NCI-H748 treated with DMSO at 0.1 percent for 48 hours (cell line): ENCODE results near the gene PLPPR5.

ENCODE experiments used
- DNase-seq: peaks from one replicate; lab custom pipeline; 2025; lab: John Stamatoyannopoulos, UW

The PLPPR5 gene

DNA sequence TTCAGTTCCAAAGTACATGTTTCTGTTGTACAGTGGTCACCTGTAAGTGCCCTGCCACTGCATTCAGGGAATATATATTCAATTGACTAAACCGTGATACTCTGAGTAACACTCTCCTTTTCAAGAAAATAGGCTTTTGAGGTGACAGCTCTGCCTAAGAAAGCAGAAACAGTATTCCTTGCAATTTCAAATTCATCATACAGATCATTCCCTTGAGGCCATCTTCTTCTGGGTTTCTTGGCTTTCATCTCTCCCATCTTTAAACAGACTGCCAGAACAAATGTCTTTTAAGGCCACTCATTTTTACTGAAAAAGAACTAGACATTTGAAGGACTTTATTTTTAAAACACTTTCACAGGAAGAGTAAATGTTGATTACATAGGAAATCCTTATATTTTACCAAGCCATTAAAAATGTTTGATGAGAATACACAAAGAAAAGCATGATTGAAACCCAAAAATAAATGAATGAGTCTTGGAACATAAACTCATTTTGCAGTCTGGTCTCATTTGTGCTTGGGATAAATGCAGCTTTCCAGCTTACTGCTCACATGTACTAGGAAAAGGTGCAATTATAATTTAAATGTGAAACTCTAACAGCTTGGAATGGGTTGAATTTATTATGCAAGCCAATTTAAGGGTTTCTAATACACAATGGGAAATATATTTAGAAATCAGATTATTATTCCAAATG, 34.7 kb downstream of the PLPPR5 start:
- DNase-seq = no peak

DNA sequence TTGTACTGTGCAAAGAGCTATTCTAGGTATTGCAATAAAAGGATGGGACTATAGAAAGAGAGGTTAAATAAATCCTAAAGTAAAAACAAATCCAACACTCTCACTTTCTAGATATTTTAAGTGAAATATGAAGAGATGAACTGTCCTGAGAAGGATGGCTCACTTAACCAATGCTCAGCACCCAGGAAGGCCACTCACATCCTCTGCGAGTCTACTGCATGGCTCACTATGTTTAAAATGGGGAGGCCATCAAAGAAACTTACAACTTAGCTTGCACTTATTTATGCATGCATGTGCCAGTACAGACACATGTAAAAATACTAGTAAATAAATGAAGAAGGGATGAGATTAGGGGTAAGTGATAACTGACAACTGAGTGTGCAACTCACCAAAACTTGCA, 37.5 kb downstream of the PLPPR5 start:
- DNase-seq = no peak

DNA sequence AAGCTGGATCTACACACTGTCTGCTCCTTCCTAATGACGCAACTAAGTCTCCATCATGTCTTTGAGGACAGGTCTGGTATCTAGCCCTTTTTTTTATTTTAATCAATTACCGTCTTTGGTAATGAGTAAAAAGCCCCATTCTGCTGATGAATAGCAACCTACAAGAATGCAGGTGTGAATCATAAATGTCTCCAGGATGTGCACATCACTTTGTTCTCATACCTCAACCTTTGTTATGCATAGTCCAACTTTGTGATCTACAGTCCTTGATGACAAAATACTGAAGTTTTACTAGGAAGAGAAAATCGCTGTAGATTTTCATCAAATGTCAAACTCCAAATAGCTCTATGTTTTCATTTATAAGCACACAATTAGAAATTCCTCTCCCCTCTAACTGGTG, 39.3 kb downstream of the PLPPR5 start:
- DNase-seq = no peak

DNA sequence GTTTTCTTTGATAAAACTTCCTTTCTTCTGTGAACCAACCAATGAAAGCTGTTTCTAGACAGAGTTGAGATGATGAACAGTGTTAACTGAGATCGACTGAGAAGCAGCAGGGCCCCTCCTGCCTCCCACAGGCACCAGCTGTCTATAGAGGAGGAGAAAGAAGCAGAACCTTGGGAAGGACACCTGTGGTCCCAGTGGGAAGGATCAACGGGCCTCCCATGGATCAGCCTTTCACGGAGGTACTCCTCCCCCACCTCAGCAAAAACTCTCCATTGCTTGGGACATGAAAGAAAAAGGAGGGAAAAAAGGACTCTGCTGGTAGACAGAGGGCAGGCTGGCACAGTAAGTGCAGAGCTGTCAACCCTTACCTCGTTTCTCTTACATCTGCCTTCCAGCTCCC, 40.5 kb downstream of the PLPPR5 start:
- no peak for DNase-seq

DNA sequence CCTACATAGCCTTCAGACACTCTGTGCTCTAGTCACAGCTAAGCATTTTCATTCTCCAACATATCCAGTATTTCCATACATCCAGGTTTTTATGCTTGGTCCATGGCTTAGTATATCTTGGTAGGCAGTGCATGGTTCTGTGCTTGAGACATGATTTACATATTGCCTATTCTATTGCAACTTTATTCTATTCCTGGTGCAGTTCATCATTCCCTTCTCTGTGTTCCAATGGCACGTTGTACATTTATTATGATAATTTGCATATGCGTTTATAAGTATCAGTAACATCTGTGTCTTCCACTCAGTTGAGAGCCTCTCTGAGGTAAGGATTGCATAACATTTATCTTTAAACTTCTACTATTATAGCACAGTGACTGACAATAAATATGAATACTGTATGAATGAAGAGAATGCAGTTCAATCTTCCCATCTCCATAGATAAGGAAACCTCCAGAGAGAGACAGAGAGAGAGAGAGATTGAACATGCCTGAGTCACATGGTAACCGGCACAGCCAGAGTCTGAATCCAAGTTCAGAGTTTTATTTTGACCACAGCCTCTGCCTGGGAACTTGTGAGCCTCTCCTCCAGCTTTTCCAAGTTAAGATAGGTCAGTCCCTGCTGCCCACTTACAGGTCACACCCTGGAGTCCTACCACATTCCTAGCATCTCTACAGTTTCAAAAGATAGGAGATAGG, 41.5 kb downstream of the PLPPR5 start:
- DNase-seq = no peak

DNA sequence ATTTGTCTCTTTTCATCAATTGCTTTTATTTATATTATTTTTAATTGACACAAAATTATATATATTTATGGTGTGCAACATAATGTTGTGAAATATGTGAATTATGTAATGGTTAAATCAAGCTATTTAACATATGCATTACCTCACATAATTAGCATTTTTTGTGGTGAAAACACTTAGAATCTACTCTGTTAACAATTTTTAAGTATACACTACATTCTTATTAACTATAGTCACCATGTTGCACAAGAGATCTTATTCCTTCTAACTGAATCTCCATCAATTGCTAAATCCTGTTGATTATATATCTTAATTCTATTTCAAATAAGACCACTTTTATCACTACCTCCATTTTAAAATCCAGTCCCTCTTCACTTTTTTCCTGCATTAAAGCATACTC, 42.5 kb downstream of the PLPPR5 start:
- no peak for DNase-seq

DNA sequence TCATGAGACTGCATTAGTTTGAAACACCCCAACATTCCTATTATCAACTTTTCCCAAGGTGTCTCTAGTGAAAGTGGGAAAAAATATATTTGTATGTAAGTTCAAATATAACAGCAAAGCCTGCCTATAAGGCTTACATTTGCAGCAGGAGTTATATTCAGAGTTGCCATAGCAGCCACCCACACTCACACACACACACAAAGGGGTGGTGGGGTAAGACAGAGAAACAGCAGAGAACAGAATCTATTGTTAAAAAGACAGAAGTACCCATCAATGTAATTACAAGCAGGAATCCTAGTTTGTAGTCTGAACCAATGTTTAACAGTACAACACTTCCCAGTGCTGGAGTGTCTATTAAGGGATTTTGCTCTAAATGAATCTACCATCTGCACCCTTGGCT, 55.0 kb downstream of the PLPPR5 start:
- DNase-seq = no peak

DNA sequence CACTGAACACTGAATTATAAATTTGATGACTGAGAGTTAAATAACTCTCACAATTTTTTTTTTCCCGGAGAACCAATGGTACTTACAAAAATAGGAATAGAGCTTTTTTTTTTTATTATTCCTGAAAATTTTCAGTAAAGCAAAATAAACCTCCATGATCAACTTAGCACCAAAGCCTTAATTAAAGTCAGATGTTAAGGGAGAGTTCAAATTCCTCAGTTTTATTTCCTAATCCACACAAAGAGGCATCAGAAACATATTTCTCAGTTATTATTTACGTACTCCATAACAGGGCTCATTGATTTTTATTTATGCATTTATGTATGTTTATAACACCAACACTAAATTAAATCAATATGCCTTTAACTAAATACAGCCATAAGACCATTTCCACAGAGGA, 55.5 kb downstream of the PLPPR5 start:
- no peak for DNase-seq

DNA sequence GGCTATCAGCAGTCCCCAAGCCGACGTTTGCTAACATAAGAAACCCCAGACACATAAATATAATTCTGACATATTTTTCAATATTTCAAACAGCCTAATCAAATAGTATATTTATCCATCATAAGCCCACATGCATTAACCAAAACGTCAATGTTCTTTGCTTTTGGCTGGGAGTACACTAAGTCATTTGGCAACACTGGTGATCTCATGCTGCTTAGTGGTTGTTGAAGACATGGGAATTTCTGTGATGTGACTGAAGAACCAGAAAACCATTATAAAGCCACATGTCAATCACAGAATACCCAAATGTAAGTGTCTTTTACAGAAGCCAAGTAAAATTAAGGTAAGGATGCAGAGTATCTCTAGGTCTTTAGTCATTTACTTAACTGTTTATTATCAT, 57.6 kb downstream of the PLPPR5 start:
- DNase-seq = no peak

DNA sequence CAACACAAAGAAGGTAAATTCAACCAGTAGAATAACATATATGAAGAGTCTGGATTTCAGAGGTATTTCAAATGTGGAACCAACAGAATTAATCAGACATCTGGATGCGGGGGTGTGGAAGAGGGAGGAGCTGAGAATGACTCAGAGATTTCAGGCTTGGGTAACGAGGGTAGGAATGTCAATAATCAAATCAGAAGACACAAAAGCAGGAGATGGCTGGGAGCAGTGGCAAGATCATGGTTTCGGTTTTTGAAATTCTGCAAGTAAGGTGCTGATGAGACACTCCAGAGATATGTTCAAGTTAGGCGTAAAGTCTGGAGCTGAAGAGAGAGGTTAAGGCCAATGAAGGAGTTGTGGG, 64.0 kb downstream of the PLPPR5 start:
- no peak for DNase-seq

DNA sequence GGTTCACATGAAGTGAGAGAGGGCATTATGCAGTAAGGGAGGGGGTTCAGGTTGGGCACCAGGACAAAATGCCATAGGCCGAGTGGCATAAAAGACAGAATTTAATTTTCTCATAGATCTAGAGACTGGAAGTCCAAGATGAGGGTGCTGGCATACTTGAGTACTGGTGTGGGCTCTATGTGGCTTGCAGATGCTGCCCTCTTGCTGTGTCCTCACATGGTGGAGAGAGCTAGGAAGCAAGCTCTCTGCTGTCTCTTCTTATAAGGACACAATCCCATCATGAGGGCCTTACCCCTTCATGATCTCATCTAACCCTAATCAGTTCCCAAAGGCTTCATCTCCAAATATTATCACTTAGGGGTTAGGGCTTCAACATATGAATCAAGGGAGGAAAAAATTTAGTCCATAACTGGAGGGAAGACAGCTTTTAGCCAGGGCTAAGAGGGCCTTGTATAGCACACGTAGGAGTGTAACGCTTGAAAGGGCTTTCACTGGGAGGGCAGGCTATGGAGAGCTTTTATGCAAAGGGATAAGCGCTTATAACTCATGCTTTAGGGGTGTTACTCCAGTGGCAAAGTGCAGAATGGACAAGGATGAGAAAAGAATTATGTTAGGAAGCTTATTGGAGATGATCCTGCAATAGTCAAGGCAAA, 64.5 kb downstream of the PLPPR5 start:
- DNase-seq = no peak

DNA sequence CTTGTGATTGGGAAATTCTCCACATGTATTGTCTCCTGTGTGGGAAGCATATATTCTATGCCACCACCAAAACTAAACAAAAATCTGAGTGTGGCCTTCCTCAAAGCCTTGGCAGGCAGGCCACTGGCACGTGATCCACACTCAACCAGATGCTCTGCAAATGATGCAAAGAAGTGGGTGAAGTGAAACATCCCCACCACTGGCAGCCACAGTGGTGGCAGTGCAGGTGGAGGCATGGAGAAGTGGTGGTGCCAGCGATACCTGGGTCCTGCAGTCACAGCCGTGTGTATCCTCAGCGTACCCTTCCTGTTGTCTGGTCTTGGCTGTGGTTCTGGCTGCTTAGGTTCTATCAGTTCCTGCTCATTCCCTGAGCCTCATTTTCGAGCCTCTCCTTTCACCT, 65.2 kb downstream of the PLPPR5 start:
- DNase-seq = no peak

DNA sequence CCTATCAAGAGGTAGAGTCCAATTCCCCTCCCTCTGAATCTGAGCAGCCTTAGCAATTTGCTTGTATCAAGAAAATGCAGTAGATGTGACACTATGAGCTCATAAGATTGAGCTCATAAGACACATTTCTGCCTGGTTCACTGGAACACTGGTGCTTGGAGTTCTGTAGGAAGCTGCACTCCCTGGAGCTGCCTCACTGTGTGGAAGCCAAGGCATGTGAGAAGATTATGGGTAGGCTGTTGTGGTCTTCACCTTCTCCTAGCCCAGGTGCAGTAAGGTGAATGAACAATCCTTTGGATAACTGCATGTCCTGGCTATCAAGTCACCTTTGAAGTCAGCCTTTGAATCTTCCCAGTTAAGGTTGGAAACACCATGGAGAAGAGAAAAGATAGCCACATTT, 67.3 kb downstream of the PLPPR5 start:
- no peak for DNase-seq

DNA sequence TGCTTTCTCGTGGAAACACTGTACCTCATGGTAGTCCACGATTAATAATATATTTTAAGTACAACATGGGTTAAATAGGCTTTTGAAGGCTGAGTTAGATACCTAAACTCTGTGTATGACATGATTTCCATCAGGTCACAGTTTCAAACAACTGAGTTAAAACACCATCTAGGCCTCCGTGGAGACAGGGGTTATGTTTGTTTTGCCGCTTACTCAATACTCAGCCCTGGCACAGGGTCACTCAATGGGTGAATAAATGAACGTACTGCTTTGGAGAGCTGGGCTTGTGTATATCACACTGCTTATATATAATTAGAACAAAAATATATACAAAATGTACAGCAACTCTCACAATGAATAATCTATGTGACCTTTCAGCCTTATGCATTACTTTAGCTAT, 72.5 kb downstream of the PLPPR5 start:
- DNase-seq = no peak

DNA sequence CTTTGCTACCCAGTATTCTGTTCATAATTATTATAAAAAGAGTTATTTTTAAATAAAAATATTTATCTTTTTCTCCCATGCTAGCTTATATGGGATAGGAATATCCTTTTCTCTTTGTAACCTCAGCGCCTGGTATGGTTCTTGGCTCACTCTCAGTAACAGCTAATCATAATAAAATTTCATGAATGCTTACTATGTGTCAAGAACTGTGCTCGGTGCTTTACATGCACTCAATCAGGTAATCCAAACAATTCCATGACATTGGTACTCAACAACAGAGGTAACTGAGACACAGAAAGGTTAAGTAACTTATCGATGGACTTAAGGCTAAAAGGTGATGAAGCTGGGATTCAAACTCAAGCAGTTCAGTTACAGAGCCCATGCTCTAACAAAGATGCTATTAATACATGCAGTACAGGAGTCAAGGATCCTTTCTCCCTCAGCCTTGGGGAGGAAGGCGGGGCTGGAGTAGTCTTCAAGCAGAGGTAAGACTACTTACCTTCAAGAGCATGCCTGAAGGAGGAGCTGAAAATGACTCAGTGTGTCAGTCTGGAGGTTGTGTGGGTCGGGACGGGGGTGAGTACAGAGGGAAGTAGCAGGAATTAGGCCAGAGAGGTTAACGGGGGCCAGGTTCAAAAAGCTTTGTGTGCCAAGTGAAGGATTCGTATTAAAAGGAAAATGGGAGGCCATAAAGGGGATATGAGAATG, 73.4 kb downstream of the PLPPR5 start:
- DNase-seq = no peak

DNA sequence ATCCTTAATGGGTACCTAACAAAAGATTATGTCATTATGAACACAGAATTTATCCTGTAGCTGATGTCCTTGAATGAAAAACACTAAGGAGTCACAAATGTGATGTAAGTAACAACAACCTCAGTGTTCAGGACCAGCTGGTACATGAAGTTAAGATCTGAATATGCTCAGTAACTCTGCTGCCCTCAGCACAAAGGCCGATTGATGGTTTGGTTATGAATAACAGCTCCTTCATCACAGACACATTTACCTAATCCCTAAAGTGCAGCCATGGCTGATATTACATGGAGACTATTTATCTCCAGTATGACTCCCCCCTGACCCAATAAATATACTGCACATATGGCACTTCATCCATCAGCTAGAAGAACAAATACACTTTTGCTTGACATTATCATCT, 75.2 kb downstream of the PLPPR5 start:
- no peak for DNase-seq

DNA sequence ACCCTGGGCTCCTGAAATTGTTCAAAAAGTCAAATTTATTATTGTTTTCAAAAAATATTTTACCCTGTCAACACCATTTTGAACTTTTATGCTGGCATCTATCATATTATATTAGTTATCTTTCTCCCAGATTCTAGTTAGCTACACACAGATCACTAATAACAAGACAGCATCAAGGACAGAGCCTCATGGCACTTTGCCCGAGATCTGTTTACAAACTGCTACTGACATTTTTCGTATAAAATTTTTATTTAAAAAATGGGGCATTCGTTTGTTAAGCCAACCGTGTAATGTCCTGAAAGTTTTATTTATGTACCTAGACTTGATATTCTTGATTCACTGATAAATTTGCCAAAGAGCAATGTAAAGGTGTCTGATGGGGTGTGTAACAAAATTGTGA, 78.1 kb downstream of the PLPPR5 start:
- DNase-seq = no peak

DNA sequence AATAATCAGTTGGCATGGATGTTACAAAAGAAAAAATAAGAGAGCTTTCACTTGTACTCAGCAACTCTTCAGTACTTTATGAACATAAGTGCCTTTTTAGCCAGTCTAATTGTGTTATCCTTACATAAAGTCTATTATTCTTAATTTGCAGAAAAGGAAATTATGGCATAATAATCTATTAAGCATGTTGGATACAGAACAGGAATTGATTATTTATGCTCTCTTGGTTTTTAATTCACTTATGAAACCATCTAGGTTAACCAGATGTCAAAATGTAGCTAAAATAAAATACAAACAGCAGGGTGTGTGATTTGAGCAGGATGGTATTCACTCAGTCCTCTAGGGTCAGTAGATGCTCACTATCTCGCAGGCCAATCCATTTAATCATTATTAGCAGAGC, 79.7 kb downstream of the PLPPR5 start:
- no peak for DNase-seq

DNA sequence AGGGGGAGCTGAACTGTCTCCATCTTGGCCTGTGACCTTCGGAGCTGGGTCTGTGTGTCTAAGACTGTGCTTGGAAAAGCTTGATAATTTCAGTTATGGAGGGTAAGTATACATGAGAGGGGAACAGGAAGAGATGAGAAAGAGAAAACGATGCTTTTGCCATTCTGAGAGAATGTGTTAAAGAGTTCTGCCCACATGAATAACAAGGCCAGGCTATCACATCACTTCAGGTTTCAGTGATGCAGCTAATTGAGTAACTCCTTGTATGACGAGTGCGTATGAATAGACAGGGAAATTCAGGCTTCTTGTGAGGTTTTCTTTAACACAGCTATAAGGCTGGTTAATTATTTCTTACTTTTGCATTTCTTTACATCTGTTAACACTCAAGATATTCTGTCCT, 81.0 kb downstream of the PLPPR5 start:
- no peak for DNase-seq

DNA sequence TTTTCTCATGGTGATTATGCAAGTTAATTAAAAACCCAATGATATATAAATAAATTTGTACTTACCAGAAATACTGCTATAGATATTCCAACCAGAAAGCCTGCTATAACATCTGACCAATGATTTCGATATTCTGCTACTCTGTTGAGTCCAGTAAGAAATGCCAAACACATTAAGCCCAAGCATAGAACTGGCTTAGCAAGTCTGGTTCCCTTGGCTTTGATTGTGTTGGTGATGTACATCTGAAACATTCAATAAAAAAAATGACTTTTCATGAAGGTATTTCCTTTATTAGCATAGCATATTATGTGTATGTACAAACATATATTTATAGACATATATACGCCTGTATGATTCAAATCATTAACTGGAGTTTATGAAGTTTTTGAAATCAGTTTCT, 82.8 kb downstream of the PLPPR5 start:
- no peak for DNase-seq

DNA sequence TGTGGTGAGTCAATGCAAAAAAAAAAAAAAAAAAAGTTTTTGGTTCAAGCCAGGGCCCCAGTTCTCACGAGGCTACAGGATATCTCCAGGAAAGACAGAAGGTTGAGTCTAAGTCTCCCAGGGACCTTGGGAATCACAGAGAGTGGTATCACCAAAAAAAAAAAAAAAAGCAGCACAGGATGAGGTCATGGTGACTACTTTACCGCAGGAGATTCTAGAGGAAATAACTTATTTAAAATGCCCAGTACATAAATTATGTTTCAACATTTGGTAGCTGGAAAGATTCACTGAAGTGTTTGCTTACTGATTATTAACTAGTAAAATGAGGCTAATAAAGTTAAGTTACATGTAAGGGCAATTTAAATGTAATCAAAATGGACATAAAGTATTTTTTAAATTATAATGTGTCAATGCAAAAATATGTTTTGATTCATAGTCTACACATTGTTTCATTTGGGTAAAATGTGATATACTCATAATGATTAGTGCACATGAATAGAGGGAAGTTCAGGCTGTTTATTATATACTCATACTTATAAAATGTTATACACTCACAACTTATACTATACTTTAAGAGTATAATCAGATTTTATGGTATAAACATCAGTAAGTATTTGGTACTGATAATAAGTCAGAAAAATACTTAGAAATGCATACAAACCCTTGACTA, 84.1 kb downstream of the PLPPR5 start:
- no peak for DNase-seq

DNA sequence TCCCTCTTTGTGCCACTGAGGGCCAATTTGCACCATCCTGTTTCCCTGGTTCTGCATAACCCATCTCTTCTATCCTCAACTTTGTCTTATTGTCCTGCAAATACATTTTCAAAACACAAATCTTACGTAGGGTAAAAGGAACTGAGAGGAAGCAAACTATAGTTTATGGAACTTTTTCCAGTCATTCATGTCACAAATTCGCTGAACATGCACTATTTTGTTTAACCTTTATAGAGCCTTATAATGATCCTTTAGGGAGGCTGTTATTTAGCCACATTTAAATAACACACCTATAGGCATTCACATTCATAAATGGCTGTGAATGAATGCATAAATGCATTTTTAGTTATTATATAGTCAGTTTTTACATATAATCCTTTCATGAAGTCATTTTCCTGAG, 85.0 kb downstream of the PLPPR5 start:
- no peak for DNase-seq

DNA sequence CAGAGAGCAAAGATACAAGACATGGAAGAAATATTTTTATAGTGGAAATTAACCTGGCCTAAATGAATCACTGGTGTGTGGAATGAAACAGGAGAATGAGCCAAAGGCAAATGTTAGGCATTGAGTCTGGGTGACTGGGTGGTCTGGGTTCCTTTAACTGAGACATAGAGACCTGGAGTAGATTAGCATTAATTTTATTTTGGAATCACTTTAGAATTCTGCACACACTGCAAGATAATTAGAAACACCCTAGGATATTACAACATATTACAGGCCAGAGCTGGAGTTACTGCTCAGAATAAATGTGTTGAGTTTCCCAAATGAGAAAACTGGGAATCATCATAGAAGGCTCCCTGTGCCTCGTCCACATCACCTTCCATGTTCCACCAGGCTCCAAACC, 85.5 kb downstream of the PLPPR5 start:
- no peak for DNase-seq
